Measurements from ENCODE around the gene NFKBIZ.

The NFKBIZ gene

GRCh38 chr3:101829437-101829830, 19.9 kb upstream of the NFKBIZ start:
- Histone ChIP-seq H3K4me3 (ENCODE audit: low read length) (no peak overlapping the region), H3K4me1 (ENCODE audit: insufficient read depth, low read length) (peaks cover 18% of the 10 kb centered on the region), H3K36me3 (ENCODE audit: insufficient read depth, low read length) (no peaks in the 10 kb centered on the region), H2AFZ (ENCODE audit: low read depth, low read length) (no peak overlapping the region), H3K9me3 (ENCODE audit: low read length) (no peaks in the 10 kb centered on the region), H3K27me3 (ENCODE audit: insufficient read depth, low read length) (no peaks in the 10 kb centered on the region)

- Histone ChIP-seq H3K27me3 (ENCODE audit: insufficient read depth, low read length) (no peaks in the 10 kb centered on the region), H3K4me3 (ENCODE audit: low read length) (no peak overlapping the region), H3K9me3 (ENCODE audit: low read length) (no peaks in the 10 kb centered on the region), H3K36me3 (ENCODE audit: insufficient read depth, low read length) (no peaks in the 10 kb centered on the region), H3K4me1 (ENCODE audit: insufficient read depth, low read length) (peaks cover 18% of the 10 kb centered on the region), H2AFZ (ENCODE audit: low read depth, low read length) (no peak overlapping the region)
Measured at GRCh38 chr3:101829874-101830273, 19.4 kb upstream of the NFKBIZ start.

- H3K36me3 ChIP-seq (ENCODE audit: insufficient read depth, low read length): no peaks in the 10 kb centered on the region
- no peaks in the 10 kb centered on the region for H3K27me3 ChIP-seq (ENCODE audit: insufficient read depth, low read length)
- H3K9me3 ChIP-seq (ENCODE audit: low read length): no peaks in the 10 kb centered on the region
- no peak overlapping the region for H3K4me3 ChIP-seq (ENCODE audit: low read length)
- H2AFZ ChIP-seq (ENCODE audit: low read depth, low read length): no peak overlapping the region
- peaks cover 8% of the 10 kb centered on the region for H3K4me1 ChIP-seq (ENCODE audit: insufficient read depth, low read length)
Measured at GRCh38 chr3:101833446-101833974, 15.8 kb upstream of the NFKBIZ start.

GRCh38 chr3:101835676-101836075, 13.6 kb upstream of the NFKBIZ start:
- Histone ChIP-seq H3K9me3 (ENCODE audit: low read length) (no peaks in the 10 kb centered on the region), H3K36me3 (ENCODE audit: insufficient read depth, low read length) (no peaks in the 10 kb centered on the region)

GRCh38 chr3:101836160-101836559, 13.2 kb upstream of the NFKBIZ start:
- H3K36me3 ChIP-seq (ENCODE audit: insufficient read depth, low read length): no peaks in the 10 kb centered on the region
- H2AFZ ChIP-seq (ENCODE audit: low read depth, low read length): no peak overlapping the region
- H3K27me3 ChIP-seq (ENCODE audit: insufficient read depth, low read length): no peaks in the 10 kb centered on the region
- no peak overlapping the region for H3K4me3 ChIP-seq (ENCODE audit: low read length)
- H3K9me3 ChIP-seq (ENCODE audit: low read length): no peaks in the 10 kb centered on the region
- no peaks in the 10 kb centered on the region for H3K4me1 ChIP-seq (ENCODE audit: insufficient read depth, low read length)

More at GRCh38 chr3:101835676-101836075, 13.6 kb upstream of the NFKBIZ start:
- Histone ChIP-seq H3K27me3 (ENCODE audit: insufficient read depth, low read length) (no peaks in the 10 kb centered on the region), H3K4me3 (ENCODE audit: low read length) (no peak overlapping the region), H3K4me1 (ENCODE audit: insufficient read depth, low read length) (no peaks in the 10 kb centered on the region), H2AFZ (ENCODE audit: low read depth, low read length) (no peak overlapping the region)

GRCh38 chr3:101836652-101837598, 12.4 kb upstream of the NFKBIZ start:
- peaks cover 2% of the 10 kb centered on the region for H3K4me1 ChIP-seq (ENCODE audit: insufficient read depth, low read length)
- H3K27me3 ChIP-seq (ENCODE audit: insufficient read depth, low read length): no peaks in the 10 kb centered on the region
- H3K4me3 ChIP-seq (ENCODE audit: low read length): no peak overlapping the region
- H2AFZ ChIP-seq (ENCODE audit: low read depth, low read length): no peak overlapping the region
- no peaks in the 10 kb centered on the region for H3K9me3 ChIP-seq (ENCODE audit: low read length)
- no peaks in the 10 kb centered on the region for H3K36me3 ChIP-seq (ENCODE audit: insufficient read depth, low read length)

GRCh38 chr3:101838691-101839090, 10.6 kb upstream of the NFKBIZ start:
- Histone ChIP-seq H2AFZ (ENCODE audit: low read depth, low read length) (no peak overlapping the region), H3K9me3 (ENCODE audit: low read length) (no peaks in the 10 kb centered on the region), H3K4me1 (ENCODE audit: insufficient read depth, low read length) (peaks cover 10% of the 10 kb centered on the region), H3K4me3 (ENCODE audit: low read length) (no peak overlapping the region), H3K36me3 (ENCODE audit: insufficient read depth, low read length) (no peaks in the 10 kb centered on the region), H3K27me3 (ENCODE audit: insufficient read depth, low read length) (no peaks in the 10 kb centered on the region)

- H3K36me3 ChIP-seq (ENCODE audit: insufficient read depth, low read length): no peaks in the 10 kb centered on the region
- H3K4me3 ChIP-seq (ENCODE audit: low read length): no peak overlapping the region
- no peak overlapping the region for H2AFZ ChIP-seq (ENCODE audit: low read depth, low read length)
- no peaks in the 10 kb centered on the region for H3K9me3 ChIP-seq (ENCODE audit: low read length)
- H3K27me3 ChIP-seq (ENCODE audit: insufficient read depth, low read length): no peaks in the 10 kb centered on the region
- H3K4me1 ChIP-seq (ENCODE audit: insufficient read depth, low read length): peaks cover 10% of the 10 kb centered on the region
Measured at GRCh38 chr3:101840066-101840465, 9.2 kb upstream of the NFKBIZ start.

- Histone ChIP-seq H3K4me1 (ENCODE audit: insufficient read depth, low read length) (peaks cover 10% of the 10 kb centered on the region), H3K9me3 (ENCODE audit: low read length) (no peaks in the 10 kb centered on the region), H3K27me3 (ENCODE audit: insufficient read depth, low read length) (no peaks in the 10 kb centered on the region), H3K4me3 (ENCODE audit: low read length) (no peak overlapping the region), H2AFZ (ENCODE audit: low read depth, low read length) (no peak overlapping the region), H3K36me3 (ENCODE audit: insufficient read depth, low read length) (no peaks in the 10 kb centered on the region)
Measured at GRCh38 chr3:101842245-101842934, 6.9 kb upstream of the NFKBIZ start.

GRCh38 chr3:101842935-101843330, 6.4 kb upstream of the NFKBIZ start:
- Histone ChIP-seq H3K9me3 (ENCODE audit: low read length) (no peaks in the 10 kb centered on the region), H3K4me1 (ENCODE audit: insufficient read depth, low read length) (peaks cover 10% of the 10 kb centered on the region), H3K27me3 (ENCODE audit: insufficient read depth, low read length) (no peaks in the 10 kb centered on the region), H2AFZ (ENCODE audit: low read depth, low read length) (no peak overlapping the region), H3K4me3 (ENCODE audit: low read length) (no peak overlapping the region), H3K36me3 (ENCODE audit: insufficient read depth, low read length) (no peaks in the 10 kb centered on the region)

- Histone ChIP-seq H2AFZ (ENCODE audit: low read depth, low read length) (no peak overlapping the region), H3K27me3 (ENCODE audit: insufficient read depth, low read length) (no peaks in the 10 kb centered on the region)
Measured at GRCh38 chr3:101845425-101845824, 3.9 kb upstream of the NFKBIZ start.

GRCh38 chr3:101846709-101847108, 2.6 kb upstream of the NFKBIZ start:
- Histone ChIP-seq H3K4me1 (ENCODE audit: insufficient read depth, low read length) (peaks cover 19% of the 10 kb centered on the region), H2AFZ (ENCODE audit: low read depth, low read length) (no peak overlapping the region), H3K36me3 (ENCODE audit: insufficient read depth, low read length) (no peaks in the 10 kb centered on the region), H3K27me3 (ENCODE audit: insufficient read depth, low read length) (no peaks in the 10 kb centered on the region), H3K9me3 (ENCODE audit: low read length) (no peaks in the 10 kb centered on the region), H3K4me3 (ENCODE audit: low read length) (no peak overlapping the region)

More at GRCh38 chr3:101845425-101845824, 3.9 kb upstream of the NFKBIZ start:
- H3K4me3 ChIP-seq (ENCODE audit: low read length): no peak overlapping the region
- H3K4me1 ChIP-seq (ENCODE audit: insufficient read depth, low read length): peaks cover 10% of the 10 kb centered on the region
- H3K36me3 ChIP-seq (ENCODE audit: insufficient read depth, low read length): no peaks in the 10 kb centered on the region
- H3K9me3 ChIP-seq (ENCODE audit: low read length): no peaks in the 10 kb centered on the region

- Histone ChIP-seq H3K4me1 (ENCODE audit: insufficient read depth, low read length) (peaks cover 13% of the 10 kb centered on the region), H3K27me3 (ENCODE audit: insufficient read depth, low read length) (no peaks in the 10 kb centered on the region), H3K9me3 (ENCODE audit: low read length) (no peaks in the 10 kb centered on the region), H3K36me3 (ENCODE audit: insufficient read depth, low read length) (peaks cover 4% of the 10 kb centered on the region), H3K4me3 (ENCODE audit: low read length) (no peak overlapping the region), H2AFZ (ENCODE audit: low read depth, low read length) (no peak overlapping the region)
Measured at GRCh38 chr3:101847328-101847727, 2.0 kb upstream of the NFKBIZ start.
